BLaER1 (cell line): Measurements from ENCODE around the gene NEURL1.

Experiments used
- H3K27ac ChIP-seq: shearing (Covaris generic); formaldehyde crosslinking; 2 replicates; pipeline ENCODE4 v1.8.1; 2022
- H3K27me3 ChIP-seq: shearing (Covaris generic); formaldehyde crosslinking; 2 replicates; pipeline ENCODE4 v1.8.1; 2022
- H3K36me3 ChIP-seq: shearing (Covaris generic); formaldehyde crosslinking; 2 replicates; pipeline ENCODE4 v1.8.1; 2022
- H3K4me1 ChIP-seq: shearing (Covaris generic); formaldehyde crosslinking; 2 replicates; pipeline ENCODE4 v1.8.1; 2022
- H3K4me2 ChIP-seq: shearing (Covaris generic); formaldehyde crosslinking; 2 replicates; pipeline ENCODE4 v1.8.1; 2022
- H3K4me3 ChIP-seq: shearing (Covaris generic); formaldehyde crosslinking; 2 replicates; pipeline ENCODE4 v1.8.1; 2022
- H3K9ac ChIP-seq: shearing (Covaris generic); formaldehyde crosslinking; 2 replicates; pipeline ENCODE4 v1.8.1; 2022
- H3K9me3 ChIP-seq: shearing (Covaris generic); formaldehyde crosslinking; 2 replicates; pipeline ENCODE4 v1.8.1; 2022
- H4K20me1 ChIP-seq: shearing (Covaris generic); formaldehyde crosslinking; 2 replicates; pipeline ENCODE4 v1.8.1; 2022
- Cebpa-rat ChIP-seq: shearing (Covaris generic); IDR thresholded peaks from 2 replicates; pipeline ENCODE4 v1.8.1; 2022

The NEURL1 gene

DNA sequence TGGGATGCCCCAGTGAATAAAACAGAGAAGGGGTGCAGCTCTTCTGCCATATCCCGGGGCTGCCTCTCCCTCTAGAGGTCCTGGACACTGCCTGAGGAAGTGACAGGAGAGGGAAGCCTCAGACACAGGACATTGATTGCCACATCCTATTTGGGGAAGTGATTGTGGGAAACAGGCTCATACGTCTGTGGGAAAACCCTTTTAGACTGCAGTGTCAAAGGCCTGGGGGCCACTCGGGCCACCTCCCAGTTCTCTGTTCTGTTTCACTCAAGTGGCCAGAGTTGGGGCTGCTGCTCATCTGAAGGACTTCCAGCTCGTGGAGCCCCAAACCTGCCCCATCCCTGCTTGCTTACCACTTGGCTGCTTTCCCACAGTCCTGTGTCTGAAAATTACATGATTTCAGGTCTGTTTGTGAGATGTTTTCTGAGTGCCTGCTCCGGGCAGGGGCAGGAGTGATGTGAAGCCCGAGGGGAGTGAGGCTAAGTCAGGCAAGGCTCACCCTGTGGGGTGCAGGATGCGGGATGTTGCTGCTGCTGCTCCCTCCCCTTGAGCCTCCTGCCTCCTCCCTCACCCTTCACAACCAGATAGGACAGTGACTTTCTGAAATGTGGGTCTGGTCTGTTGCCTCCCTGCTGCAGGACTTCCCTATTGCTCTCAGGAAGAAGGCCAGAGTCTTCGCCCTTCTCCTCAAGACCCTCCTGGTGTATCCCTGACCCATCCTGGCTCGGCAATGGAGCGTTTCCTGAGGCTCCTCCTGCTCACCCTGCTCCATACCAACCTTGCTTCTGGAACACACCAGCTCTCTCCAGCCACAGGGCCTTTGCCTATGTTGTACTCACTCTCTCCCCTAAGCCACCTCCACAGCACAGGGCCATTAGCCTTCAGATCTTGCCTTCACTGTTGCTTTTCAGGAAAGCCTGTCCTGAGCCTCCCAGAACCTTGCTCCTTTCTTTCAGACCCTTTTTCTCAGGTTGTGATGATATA is 58.4 kb downstream of the NEURL1 start:
- H3K4me3 ChIP-seq = no peak overlapping the region
- H3K9ac ChIP-seq = no peak overlapping the region
- no peak for TF ChIP-seq Cebpa-rat
- H3K4me2 ChIP-seq = peak overlapping the region; percentile 39
- H3K27ac ChIP-seq = 0 out of 2 replicates have a peak overlapping the region, but pooled peaks have one; percentile 10
- H3K36me3 ChIP-seq = no peaks in the 10 kb centered on the region
- no peaks in the 10 kb centered on the region for H4K20me1 ChIP-seq
- H3K27me3 ChIP-seq = peaks cover 27% of the 10 kb centered on the region
- H3K9me3 ChIP-seq = no peaks in the 10 kb centered on the region
- peaks cover 72% of the 10 kb centered on the region for H3K4me1 ChIP-seq

DNA sequence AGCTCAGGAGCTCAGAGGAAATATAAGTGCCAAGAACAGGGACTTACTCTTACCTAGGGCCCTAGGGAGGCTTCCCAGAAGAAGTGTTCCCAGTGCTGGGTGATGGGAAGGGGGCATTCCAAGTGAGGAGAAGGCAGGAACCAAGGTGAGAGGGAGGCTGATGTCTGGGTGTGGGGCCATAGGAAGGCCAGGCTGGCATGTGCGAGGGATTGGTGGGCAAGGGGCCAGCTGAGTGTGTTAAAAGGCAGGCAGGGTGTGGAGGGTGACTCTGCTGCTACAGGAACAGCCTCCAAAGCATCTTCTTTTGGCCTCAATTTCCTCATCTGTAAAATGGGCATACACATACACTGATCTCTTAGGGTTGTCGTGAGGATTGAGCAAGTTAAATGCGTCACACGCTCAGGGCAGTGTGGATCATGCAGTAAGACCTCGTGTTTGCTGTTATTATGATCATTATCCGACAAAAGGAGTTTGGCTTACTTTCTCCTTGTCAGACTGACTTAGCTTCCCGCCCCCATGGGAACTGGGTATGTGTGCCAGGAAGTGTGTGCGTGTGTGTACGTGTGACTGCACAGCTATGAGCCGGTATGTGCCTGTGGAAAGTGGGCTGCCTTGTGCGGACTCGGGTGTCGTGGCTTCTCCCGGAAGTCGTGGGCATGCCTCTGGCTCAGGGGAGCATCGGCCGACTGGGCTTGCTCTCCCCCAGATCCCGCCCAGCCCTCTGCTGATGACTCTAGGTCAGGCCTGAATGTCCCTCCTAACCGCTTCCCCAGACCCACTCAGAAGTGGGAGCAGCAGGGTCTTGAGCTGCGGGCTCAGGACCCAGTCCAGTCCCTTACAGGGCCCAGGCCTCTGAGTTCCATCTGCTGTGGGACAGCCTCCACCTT is 59.6 kb downstream of the NEURL1 start:
- H3K27me3 ChIP-seq = peaks cover 31% of the 10 kb centered on the region
- no peak overlapping the region for H3K9ac ChIP-seq
- H3K36me3 ChIP-seq = no peaks in the 10 kb centered on the region
- peak overlapping the region; percentile 94 for H3K4me2 ChIP-seq
- H3K27ac ChIP-seq = no peak overlapping the region; the same call in 1 of the 2 replicates
- H4K20me1 ChIP-seq = no peaks in the 10 kb centered on the region
- TF ChIP-seq Cebpa-rat = no peak
- no peaks in the 10 kb centered on the region for H3K9me3 ChIP-seq
- H3K4me3 ChIP-seq = no peak overlapping the region
- peaks cover 76% of the 10 kb centered on the region for H3K4me1 ChIP-seq

DNA sequence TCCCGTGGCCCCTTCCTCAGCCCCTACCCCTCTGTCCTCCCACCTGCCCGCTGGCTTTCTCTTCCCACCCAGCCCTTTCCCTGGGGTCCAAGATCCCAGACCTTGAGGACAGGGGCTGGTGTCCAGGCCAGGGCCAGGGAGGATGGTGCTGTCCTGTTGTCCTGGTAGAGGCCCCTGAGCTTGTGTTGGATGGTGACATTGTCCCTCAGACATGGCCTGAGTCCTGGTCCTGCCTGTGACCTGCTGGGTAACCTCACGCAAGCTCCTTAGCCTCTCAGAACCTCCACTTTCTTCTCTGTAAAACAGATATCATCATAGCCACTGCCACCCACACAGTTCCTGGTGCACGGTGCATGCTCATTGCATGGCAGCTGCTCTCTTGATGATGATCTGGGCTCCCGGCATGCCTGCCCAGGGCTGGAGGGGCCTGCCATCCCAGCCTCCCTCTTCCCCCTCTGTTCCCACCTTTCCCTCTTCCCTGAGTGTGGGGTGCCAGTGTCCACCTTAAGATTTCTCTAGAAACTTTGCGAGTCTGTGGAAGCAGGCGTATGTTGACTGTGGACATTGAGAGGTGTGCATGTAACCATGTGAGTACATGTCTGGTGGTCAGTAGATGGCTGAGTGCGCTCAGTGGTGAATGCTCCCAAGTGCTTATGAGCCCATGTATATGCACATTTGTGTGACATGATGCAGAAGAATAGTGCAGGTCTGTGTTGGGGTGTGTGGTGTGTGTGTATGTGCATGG is 60.4 kb downstream of the NEURL1 start:
- TF ChIP-seq Cebpa-rat = no peak
- Histone ChIP-seq H3K27ac (no peak overlapping the region; the same call in 1 of the 2 replicates), H3K27me3 (peaks cover 31% of the 10 kb centered on the region), H3K9ac (no peak overlapping the region), H3K4me3 (no peak overlapping the region), H4K20me1 (peaks cover 8% of the 10 kb centered on the region), H3K9me3 (no peaks in the 10 kb centered on the region), H3K36me3 (no peaks in the 10 kb centered on the region), H3K4me1 (peaks cover 84% of the 10 kb centered on the region), H3K4me2 (peak overlapping the region; percentile 94)

DNA sequence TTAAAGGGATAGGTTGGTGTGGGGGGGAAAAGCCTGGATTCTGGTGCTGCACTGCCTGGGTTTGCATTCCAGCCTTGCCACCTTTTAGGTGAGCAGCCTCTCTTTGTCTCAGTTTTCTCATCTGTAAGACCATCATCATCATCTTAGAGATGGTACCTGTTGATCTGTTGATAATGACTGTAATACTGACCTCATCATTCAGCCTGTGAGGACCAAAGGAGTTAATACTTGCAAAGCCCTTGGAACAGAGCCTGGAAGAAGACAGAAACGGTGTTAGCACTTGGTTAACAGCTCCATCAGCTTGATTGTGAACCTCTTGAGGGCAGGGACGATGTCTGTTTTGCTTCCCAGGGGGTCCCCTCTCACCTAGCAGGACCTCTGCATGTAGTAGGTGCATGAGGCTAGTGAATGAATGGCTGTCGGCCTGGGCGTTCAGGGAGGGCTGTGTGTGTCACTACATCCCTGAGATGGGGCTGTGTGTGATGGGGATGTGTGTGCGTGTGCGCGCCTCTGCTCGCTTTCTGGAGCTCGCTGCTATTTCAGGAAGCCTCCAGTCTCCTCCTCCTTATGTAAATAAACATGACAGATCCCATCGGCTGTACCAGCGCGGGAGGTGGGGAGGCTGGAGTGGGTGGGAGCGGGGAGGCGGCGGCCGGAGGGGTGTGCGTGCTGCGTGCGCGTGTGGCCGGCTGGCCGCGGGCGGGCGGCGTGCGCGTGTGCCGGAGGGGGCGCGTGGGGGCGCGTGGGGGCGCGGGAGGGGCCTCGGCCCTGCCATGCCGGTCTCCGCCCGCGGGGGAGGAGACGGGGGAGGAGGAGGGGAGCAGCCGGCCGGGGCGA is 61.2 kb downstream of the NEURL1 start:
- peak overlapping the region; percentile 62 for H3K4me3 ChIP-seq
- H3K27me3 ChIP-seq = peaks cover 31% of the 10 kb centered on the region
- peak overlapping the region; percentile 53; the same call in 1 of the 2 replicates for H3K9ac ChIP-seq

DNA sequence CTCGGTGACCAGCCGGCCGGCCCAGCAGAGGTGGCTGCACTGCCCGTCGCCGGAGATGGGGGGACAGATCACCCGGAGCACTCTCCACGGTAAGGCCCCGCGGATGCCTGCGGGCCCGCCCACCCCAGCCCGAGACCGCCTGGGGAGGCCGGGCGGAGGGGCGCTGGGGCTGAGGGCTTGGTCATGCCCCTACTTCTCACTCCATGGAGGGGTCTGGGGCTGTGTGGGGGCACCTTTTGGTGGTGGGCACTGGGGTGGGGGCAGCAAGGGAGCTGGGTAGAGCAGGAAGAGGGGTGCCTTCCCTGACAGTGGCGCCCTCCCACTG is 61.8 kb downstream of the NEURL1 start:
- TF ChIP-seq Cebpa-rat = no peak
- Histone ChIP-seq H3K27me3 (peaks cover 33% of the 10 kb centered on the region), H3K27ac (no peak overlapping the region), H3K4me2 (peak overlapping the region; percentile 94), H4K20me1 (peaks cover 12% of the 10 kb centered on the region), H3K9me3 (no peaks in the 10 kb centered on the region), H3K36me3 (no peaks in the 10 kb centered on the region), H3K4me1 (peaks cover 85% of the 10 kb centered on the region), H3K9ac (peak overlapping the region; percentile 53; the same call in 1 of the 2 replicates), H3K4me3 (peak overlapping the region; percentile 62)

More for the DNA sequence above, 61.2 kb downstream of the NEURL1 start:
- no peak overlapping the region for H3K27ac ChIP-seq
- no peaks in the 10 kb centered on the region for H3K9me3 ChIP-seq
- no peak for TF ChIP-seq Cebpa-rat
- no peaks in the 10 kb centered on the region for H3K36me3 ChIP-seq
- H3K4me1 ChIP-seq = peaks cover 89% of the 10 kb centered on the region
- peak overlapping the region; percentile 94 for H3K4me2 ChIP-seq
- H4K20me1 ChIP-seq = peaks cover 12% of the 10 kb centered on the region

DNA sequence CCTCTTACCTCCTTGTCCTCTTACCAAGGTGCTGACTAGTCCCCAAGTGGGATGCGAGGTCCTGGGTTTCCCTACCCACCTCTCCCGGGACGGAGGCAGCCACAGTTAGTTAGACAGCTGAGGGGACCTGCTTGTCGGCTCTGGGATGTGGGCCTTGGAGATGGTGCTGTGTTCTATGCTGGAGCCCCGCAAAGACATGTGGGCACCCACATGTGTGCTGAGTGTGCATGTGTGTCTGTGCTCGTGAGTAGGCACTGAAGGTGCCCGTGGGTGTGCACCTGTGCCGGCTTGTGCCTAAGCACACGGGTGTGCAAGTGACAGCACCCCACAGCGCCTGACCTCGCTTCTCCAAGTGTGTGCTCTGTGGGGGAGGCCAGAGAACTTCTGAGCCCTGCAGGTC is 62.2 kb downstream of the NEURL1 start:
- peaks cover 85% of the 10 kb centered on the region for H3K4me1 ChIP-seq
- peak overlapping the region; percentile 62 for H3K4me3 ChIP-seq
- H4K20me1 ChIP-seq = peaks cover 12% of the 10 kb centered on the region
- H3K9ac ChIP-seq = peak overlapping the region; percentile 53; the same call in 1 of the 2 replicates
- no peak overlapping the region for H3K27ac ChIP-seq
- no peak for TF ChIP-seq Cebpa-rat
- peak overlapping the region; percentile 94 for H3K4me2 ChIP-seq
- H3K36me3 ChIP-seq = no peaks in the 10 kb centered on the region
- H3K9me3 ChIP-seq = peaks cover under 1% of the 10 kb centered on the region; the same call in 1 of the 2 replicates
- H3K27me3 ChIP-seq = peaks cover 36% of the 10 kb centered on the region

DNA sequence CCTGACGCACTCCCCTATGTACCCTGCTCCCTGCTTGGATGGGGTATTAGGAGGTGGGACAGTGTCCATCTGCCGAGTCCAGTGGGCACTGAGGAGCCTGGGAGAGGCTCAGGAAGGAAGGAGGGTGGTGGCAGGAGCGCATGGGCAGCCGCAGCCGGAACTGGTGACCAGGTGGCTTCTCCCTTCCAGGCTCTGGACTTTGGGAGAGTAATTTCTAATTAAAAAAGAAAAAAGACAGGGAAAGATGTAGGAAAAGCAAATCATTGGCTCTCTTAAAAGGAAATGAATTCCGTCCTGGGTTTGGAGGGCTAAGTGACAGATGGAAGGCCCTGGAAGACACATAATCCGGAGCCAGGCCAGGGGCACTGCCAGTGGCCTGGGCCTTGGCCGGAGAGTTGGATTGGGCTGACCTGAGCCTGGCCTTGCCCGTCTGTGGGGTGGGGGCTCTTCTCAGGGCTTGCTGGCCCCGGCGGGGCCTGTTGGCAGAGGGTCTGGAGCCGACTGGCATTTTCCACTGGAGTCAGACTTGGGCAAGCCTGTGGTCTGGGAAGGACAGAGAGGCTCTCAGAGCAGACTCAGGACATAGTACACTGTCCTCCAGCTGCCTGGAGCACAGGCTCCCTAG is 63.0 kb downstream of the NEURL1 start:
- H4K20me1 ChIP-seq = peaks cover 12% of the 10 kb centered on the region
- peak overlapping the region; percentile 94 for H3K4me2 ChIP-seq
- H3K4me1 ChIP-seq = peaks cover 84% of the 10 kb centered on the region
- no peak overlapping the region for H3K27ac ChIP-seq
- no peak overlapping the region for H3K9ac ChIP-seq
- H3K36me3 ChIP-seq = no peaks in the 10 kb centered on the region
- H3K4me3 ChIP-seq = no peak overlapping the region
- no peak for TF ChIP-seq Cebpa-rat
- H3K27me3 ChIP-seq = peaks cover 36% of the 10 kb centered on the region
- peaks cover 6% of the 10 kb centered on the region; the same call in 1 of the 2 replicates for H3K9me3 ChIP-seq

DNA sequence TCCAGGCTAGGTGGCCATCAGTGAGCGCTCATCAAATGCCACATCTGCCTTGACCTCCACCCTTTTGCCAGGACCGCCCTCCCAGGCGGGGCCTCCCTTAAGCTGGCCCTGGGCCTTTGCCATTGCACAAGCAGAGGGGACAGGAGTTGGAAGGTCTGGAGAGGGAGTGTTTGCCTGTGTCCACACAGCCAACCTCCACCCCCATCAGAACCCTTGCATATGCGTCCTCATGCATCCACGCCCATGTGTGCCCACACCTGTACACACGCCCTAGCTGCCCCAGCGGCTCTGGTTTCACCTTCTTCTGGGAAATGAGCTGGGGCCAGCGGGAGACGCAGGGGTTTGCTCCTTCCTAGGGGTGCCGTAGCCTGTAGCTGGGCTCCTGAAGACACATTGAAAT is 64.0 kb downstream of the NEURL1 start:
- Histone ChIP-seq H3K27ac (no peak overlapping the region), H3K36me3 (no peaks in the 10 kb centered on the region), H3K4me1 (peaks cover 75% of the 10 kb centered on the region), H3K9me3 (peaks cover 6% of the 10 kb centered on the region; the same call in 1 of the 2 replicates), H4K20me1 (peaks cover 12% of the 10 kb centered on the region), H3K9ac (no peak overlapping the region), H3K27me3 (peaks cover 36% of the 10 kb centered on the region), H3K4me2 (peak overlapping the region; percentile 87), H3K4me3 (no peak overlapping the region)
- TF ChIP-seq Cebpa-rat = no peak
